Subcutaneous adipose tissue (tissue), 4 donors: ENCODE measurements around the gene NEDD1. TPM values are rescaled to one million over a fixed set of nuclear protein-coding genes. Genes with fewer than 3 reads are reported as not detected.

ENCODE experiments used
- total RNA-seq, 4 donors: library from RNA; depleted of rRNA; stranded (reverse); fragments of >200 nt; gene quantifications; one replicate each; pipeline ENCODE4 v1.1.0, GENCODE V29; 2016
- TF ChIP-seq, protein P1 (sequence below): fragments of 450-650 bp; IDR thresholded peaks from one replicate; pipeline ENCODE4 v1.5.1; 2016; ENCODE audit warnings: low read depth, mild to moderate bottlenecking, control low read depth, antibody characterized with exemption, moderate library complexity

NEDD1 gene
- total RNA-seq, 4 donors from 2014 or later, result 9.2 to 20.7 (median 15.0) TPM

DNA sequence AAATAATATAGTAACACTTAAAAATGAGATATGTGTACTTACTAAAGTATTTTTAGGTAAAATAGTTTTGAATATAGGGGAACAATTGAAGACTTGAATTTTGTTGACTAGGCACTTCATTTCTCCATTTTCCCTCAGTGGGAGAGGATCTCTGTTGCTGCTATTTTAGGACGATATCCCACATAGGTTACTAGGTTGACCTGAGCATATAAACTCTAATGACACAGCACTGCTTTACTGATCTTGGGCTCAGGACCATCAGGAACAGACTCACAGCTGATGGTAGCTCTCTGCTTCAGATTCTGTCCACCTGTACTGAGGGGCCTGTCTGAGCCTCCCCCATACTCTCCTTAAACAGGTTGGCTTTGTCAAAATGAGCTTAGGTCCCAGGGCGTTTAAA lies 5.9 kb downstream of the NEDD1 start:
- TF ChIP-seq, protein P1, sequence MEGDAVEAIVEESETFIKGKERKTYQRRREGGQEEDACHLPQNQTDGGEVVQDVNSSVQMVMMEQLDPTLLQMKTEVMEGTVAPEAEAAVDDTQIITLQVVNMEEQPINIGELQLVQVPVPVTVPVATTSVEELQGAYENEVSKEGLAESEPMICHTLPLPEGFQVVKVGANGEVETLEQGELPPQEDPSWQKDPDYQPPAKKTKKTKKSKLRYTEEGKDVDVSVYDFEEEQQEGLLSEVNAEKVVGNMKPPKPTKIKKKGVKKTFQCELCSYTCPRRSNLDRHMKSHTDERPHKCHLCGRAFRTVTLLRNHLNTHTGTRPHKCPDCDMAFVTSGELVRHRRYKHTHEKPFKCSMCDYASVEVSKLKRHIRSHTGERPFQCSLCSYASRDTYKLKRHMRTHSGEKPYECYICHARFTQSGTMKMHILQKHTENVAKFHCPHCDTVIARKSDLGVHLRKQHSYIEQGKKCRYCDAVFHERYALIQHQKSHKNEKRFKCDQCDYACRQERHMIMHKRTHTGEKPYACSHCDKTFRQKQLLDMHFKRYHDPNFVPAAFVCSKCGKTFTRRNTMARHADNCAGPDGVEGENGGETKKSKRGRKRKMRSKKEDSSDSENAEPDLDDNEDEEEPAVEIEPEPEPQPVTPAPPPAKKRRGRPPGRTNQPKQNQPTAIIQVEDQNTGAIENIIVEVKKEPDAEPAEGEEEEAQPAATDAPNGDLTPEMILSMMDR, result no peak

DNA sequence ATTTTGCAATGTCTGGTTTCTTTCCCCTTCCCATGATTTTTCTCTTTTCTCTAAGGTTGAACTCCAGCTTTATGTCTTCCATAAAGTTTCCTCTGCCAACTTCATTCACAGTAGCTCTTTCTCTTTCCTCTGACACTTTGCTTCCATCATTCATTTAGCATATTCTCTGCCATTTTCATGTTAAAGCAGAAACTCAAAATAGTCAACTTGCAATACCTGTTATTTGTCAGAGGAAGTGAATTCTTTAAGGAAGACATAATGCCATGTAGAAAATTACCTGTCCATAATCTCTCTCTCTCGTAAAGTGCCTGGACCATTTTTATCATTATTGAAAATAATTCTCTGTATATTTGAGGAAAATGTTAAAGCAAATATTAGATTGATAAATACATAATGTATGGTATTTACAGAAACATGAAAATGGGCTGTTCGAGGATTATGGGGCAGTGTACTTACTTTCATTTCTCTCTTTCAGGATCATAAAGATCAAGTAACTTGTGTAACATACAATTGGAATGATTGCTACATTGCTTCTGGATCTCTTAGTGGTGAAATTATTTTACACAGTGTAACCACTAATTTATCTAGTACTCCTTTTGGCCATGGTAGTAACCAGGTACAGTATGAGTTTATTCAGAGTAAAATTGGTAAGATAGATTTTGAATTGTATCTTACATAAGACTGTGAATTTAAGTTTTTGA lies 12.6 kb downstream of the NEDD1 start:
- TF ChIP-seq, protein P1, result no peak

DNA sequence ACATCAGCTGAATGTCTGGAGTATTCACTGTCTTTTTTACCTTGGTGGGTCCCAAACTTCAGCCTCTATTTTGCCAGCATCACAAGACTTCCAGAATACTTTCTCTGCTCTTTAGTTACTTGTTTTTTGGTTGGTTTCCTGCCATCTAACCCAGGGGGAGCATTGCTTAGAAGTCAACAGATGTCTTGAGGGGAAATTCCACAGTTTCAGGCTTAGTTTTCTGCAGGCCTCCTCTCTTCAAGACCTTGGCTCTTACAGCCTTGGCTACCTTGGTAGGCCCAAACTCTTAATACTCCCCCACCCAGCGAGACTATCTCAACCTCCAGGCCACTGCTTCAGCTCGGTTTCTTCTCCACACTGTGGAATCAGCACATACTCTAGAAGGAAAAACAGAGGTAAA lies 41.7 kb downstream of the NEDD1 start:
- TF ChIP-seq, protein P1, result no peak

DNA sequence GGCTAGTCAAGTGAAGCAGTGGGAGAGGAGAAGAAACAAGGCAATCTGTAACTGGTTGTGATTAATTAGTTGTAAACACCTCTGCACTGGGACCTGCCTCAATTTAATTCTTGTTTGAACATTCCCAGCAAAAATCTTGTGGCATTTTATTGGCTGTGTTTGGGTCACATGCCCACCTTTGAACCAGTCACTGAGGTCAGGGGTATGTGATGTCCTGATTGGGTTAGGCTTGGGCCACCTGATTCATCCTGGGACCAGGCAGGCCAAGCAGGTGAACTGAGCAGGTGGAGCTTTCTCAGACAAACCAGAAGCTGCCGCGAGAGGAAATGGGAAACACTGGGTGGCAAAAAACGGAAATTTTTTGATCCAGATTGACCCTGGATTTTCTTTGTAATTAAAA lies 72.5 kb downstream of the NEDD1 start:
- TF ChIP-seq, protein P1, result no peak

DNA sequence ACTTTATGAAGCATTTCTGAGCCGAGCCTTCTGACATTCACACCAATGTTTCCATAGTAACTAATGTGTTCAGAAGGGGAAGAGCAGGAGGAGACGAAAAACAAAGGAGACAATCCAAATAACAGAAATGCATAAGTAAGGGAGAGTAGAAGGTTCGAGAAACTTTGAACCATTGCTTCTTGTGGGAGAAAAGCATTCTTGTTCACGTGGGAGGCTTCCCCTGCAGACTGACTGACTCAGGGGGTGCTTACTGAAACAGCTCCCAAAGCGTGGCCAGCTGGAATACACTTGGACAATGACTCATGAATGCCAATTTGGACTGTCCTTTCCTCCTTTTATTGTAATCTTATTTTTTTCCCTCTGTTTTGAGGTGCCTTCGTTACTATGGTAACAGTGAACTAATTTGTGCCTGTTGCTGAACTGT lies 73.9 kb downstream of the NEDD1 start:
- TF ChIP-seq, protein P1, result no peak

DNA sequence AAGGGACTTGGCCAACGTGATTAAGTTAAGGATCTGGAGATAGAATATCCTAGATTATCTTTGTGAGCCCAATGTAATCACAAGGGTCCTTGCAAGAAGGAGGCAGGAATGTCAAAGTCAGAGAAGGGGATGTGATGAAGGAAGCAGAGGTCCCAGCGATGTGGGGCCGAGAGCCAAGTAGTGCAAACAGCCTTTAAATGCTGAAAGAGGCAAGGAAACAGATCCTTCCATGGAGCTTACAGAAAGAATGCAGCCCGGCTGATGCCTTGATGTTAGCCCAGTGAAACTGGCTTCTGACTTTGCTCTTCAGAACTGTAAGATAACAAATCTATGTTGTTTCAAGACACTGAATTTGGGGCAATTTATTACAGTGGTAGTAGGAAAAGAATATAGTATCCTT lies 74.9 kb downstream of the NEDD1 start:
- TF ChIP-seq, protein P1, result no peak

DNA sequence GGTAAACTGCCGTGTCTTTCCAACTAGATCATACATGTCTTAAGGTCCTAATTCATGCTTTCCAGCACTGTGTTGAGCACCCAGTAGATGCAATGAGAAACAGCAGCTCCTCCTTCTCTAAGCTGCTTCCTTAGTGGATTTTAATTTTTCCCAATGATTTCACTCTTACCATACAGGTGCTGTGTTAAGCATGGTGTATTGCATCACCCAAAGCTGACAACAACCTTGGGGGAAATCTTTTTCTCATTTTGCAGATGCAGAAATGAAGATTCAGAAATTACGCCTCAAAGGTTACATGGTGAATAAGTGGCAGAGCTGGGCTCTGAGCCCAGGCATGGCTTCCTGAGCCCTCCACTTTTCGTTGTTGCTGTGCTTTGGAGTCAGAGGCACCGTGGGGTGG lies 75.6 kb downstream of the NEDD1 start:
- TF ChIP-seq, protein P1, result no peak
